ENCODE results near the gene ZNF304. TPM values are rescaled to one million over a fixed set of nuclear protein-coding genes. Genes with fewer than 3 reads are reported as not detected.
A peak's percentile ranks its signal among the peaks of the same experiment; 100 is the strongest.

Gene ZNF304
- total RNA-seq, 6 donors from 2014 or later, result 2.1 to 8.8 (median 7.3) TPM

GRCh38 chr19:57406516-57407123 lies 55.5 kb downstream of the ZNF304 start:
- WGBS, 2 donors, result 7 to 15% methylated on average over 5 to 8 of the region's 8 CpGs
- Histone ChIP-seq H3K27ac (no peak overlapping the region), H3K36me3 (no peaks in the 10 kb centered on the region), H3K4me3 (no peak overlapping the region), H3K4me1 (peaks cover 2 to 10% (median 7%) of the 10 kb centered on the region in 4 donors), H3K9me3 (peaks cover 0 to 18% (median 3%) of the 10 kb centered on the region in 4 donors), H3K27me3 (no peaks in the 10 kb centered on the region)
- TF ChIP-seq POLR2AphosphoS5 (IDR thresholded peaks at IDR 0.05), result no peak
- no peak for TF ChIP-seq EP300 (IDR thresholded peaks at IDR 0.05)
- TF ChIP-seq CTCF (IDR thresholded peaks at IDR 0.05), result peak in 5 of 6 experiments; percentile 11 to 58 (median 55)
- no peak for TF ChIP-seq POLR2A (IDR thresholded peaks at IDR 0.05)
- peak in 1 of 2 donors; percentile 59 for ATAC-seq (ENCODE audit: low FRiP score in 2 of 2)
- DNase-seq, result peak in 1 of 2 donors; percentile 63

Other genes starting within 250 kb of the ZNF304 start
- not detected for gene USP29, start 231.3 kb upstream of the ZNF304 start, total RNA-seq
- not detected for gene ZIM3, start 206.1 kb upstream of the ZNF304 start, total RNA-seq
- gene DUXA, start 183.8 kb upstream of the ZNF304 start, total RNA-seq, result not detected
- gene ZNF264, start 159.8 kb upstream of the ZNF304 start, total RNA-seq, result 10 to 100 TPM; 35.1 to 60.1 (median 42.9) TPM
- 1 to 10 TPM in 2 of 6 donors, under 1 TPM in 2, not detected in 2; 0.84 to 2.1 (median 1.1) TPM for gene AURKC, start 120.2 kb upstream of the ZNF304 start, total RNA-seq
- 10 to 100 TPM; 10.5 to 18.8 (median 12.8) TPM for gene ZNF805, start 110.6 kb upstream of the ZNF304 start, total RNA-seq
- 10 to 100 TPM; 37.6 to 88.0 (median 53.6) TPM for gene ZNF460, start 70.8 kb upstream of the ZNF304 start, total RNA-seq
- gene ZNF543, start 30.8 kb upstream of the ZNF304 start, total RNA-seq, result 10 to 100 TPM in 1 of 6 donors, 1 to 10 TPM in 5; 3.4 to 10.5 (median 6.0) TPM
- 10 to 100 TPM in 4 of 6 donors, 1 to 10 TPM in 2; 6.2 to 29.3 (median 12.8) TPM for gene TRAPPC2B, start 12.3 kb downstream of the ZNF304 start, total RNA-seq
- 1 to 10 TPM in 5 of 6 donors, under 1 TPM in 1; 0.89 to 9.4 (median 3.2) TPM for gene ZNF547, start 12.3 kb downstream of the ZNF304 start, total RNA-seq
- gene ZNF548, start 38.6 kb downstream of the ZNF304 start, total RNA-seq, result 10 to 100 TPM; 12.6 to 23.9 (median 17.0) TPM
- 10 to 100 TPM in 4 of 6 donors, 1 to 10 TPM in 2; 6.9 to 17.8 (median 11.3) TPM for gene ZNF17, start 59.9 kb downstream of the ZNF304 start, total RNA-seq
- gene ZNF749, start 84.1 kb downstream of the ZNF304 start, total RNA-seq, result 10 to 100 TPM in 2 of 6 donors, 1 to 10 TPM in 4; 6.9 to 16.1 (median 9.0) TPM
- 1 to 10 TPM in 1 of 6 donors, under 1 TPM in 4, not detected in 1; 0.17 to 2.1 (median 0.91) TPM for gene VN1R1, start 105.9 kb downstream of the ZNF304 start, total RNA-seq
- 10 to 100 TPM in 1 of 6 donors, 1 to 10 TPM in 5; 4.3 to 17.3 (median 6.8) TPM for gene ZNF772, start 126.3 kb downstream of the ZNF304 start, total RNA-seq
- gene ZNF419, start 136.5 kb downstream of the ZNF304 start, total RNA-seq, result 10 to 100 TPM in 3 of 6 donors, 1 to 10 TPM in 3; 7.0 to 20.4 (median 9.7) TPM
- gene ZNF773, start 148.7 kb downstream of the ZNF304 start, total RNA-seq, result 10 to 100 TPM in 2 of 6 donors, 1 to 10 TPM in 4; 5.0 to 12.5 (median 8.0) TPM
- gene ZNF549, start 176.1 kb downstream of the ZNF304 start, total RNA-seq, result 1 to 10 TPM; 1.8 to 8.4 (median 5.4) TPM
- gene ZNF550, start 208.6 kb downstream of the ZNF304 start, total RNA-seq, result 10 to 100 TPM in 1 of 6 donors, 1 to 10 TPM in 5; 4.3 to 11.1 (median 7.4) TPM
- gene ZNF416, start 227.6 kb downstream of the ZNF304 start, total RNA-seq, result 1 to 10 TPM in 5 of 6 donors, under 1 TPM in 1; 0.55 to 6.1 (median 3.6) TPM
- gene ZIK1, start 232.9 kb downstream of the ZNF304 start, total RNA-seq, result 1 to 10 TPM in 5 of 6 donors, under 1 TPM in 1; 0.78 to 3.3 (median 2.6) TPM
- gene ZNF530, start 248.6 kb downstream of the ZNF304 start, total RNA-seq, result 1 to 10 TPM; 1.7 to 7.3 (median 3.0) TPM

All from upper lobe of left lung (tissue), 6 donors.